Measurements from ENCODE around the gene SLC7A10.

GRCh38 chr19:33168528-33168927 lies 57.1 kb downstream of the SLC7A10 start:
- no peak for TF ChIP-seq CTCF (IDR thresholded peaks at IDR 0.05; ENCODE audit: low read depth, low read length, poor library complexity, severe bottlenecking)
- TF ChIP-seq EZH2phosphoT487 (IDR thresholded peaks at IDR 0.05; ENCODE audit: borderline replicate concordance, low read length) = no peak
